NCI-H2227 (cell line): ENCODE results near the gene CACNA1B.

Experiments used
- DNase-seq: peaks from one replicate; lab custom pipeline; 2025; ENCODE audit not compliant: unreplicated experiment; lab: John Stamatoyannopoulos, UW

The CACNA1B gene

DNA sequence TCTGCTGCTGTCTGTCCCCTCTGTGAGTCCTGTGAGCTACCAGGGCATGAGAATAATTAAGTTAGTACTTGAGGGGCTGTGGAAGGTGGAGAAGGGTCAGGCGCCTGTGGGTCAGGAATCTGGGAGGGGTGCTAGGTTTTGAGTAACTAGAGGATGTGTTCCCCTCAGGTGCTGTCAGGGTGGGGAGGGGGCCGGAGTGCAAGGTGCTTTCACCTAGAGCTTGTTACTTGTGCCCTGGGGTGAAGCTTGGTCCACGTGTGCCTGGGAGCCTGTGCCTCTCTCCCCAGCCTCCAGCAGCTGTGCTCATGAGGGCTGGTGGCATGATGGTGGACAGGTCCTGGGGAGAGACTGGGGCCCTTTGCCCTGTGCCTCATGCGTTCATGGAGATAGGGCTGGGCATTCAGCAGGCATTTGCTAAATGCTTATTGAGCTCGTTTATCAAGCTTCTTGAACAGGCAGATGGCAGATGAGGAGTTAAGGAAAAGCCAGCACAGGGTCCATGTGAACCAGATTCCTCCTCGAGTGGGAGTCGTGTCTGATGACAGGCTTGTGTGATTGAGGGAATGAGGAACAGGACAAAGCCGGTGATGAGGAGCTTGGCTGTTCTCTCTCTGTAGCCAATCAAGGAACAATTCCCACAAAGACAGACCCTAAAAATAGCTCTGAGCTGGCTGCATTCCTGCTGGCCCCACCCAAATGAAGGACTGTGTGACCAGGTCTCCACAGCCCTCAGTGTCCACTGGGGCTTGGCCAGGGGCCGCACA, 40.9 kb downstream of the CACNA1B start:
- DNase-seq: no peak

DNA sequence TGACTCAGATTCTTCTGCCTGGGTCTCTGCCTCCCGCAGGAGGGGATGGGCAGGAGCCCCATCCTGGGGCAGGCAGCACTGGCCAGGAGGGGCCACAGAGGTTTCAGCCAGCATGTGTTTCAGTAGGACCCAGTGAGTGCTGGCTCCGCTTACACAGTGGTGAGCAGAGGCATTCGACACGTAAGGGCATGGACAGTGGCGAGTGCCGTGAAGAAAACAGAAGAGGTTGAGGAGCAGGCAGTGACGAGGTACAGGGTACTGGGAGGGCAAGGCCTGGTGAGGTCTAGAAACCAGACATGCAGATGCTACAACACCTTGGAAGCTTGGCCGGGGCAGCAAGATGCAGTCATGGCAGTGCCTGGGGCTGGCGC, 41.5 kb downstream of the CACNA1B start:
- DNase-seq: no peak

GRCh38 chr9:137919649-137920141, 42.1 kb downstream of the CACNA1B start:
- DNase-seq: no peak

GRCh38 chr9:137920753-137921152, 43.2 kb downstream of the CACNA1B start:
- no peak for DNase-seq

GRCh38 chr9:137924169-137924568, 46.6 kb downstream of the CACNA1B start:
- DNase-seq: no peak

- DNase-seq: no peak
These were observed 47.3 kb downstream of the CACNA1B start for GRCh38 chr9:137924761-137925369.

GRCh38 chr9:137943655-137944054, 66.1 kb downstream of the CACNA1B start:
- no peak for DNase-seq

DNA sequence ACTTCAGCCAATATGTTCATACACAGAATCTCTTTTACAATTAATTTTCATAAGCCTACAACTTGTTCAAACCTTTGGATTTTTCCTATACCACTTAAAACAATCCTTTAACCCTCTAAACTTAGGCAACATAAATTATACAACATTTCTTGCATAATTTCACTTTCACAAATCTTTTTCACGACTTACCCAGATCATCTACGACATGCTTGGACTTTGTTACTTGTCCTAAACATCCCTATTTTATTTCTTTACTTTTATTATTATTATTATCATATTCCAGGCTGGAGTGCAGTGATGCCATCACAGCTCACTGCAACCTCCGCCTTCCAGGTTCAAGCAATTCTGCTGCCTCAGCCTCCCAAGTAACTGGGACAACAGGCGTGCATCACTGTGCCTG, 68.0 kb downstream of the CACNA1B start:
- no peak for DNase-seq

DNA sequence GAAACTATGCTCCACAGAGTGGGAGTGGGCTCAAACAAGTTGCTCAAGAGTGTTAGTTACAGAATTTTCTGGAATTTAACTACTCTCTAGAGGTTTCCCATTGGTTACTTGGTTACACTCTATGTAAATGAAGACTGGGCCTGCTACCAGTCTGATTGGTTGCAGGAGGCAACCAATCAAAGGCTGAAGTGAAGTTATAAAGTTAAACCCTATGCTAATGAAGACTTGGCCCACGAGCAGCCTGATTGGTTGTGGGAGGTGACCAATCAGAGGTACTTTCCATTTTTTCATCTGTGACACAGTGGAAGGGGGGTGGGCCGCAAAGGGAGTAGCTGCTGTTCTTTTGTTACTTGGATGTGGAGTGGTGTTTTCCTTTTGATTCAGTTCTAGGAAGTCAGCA, 69.4 kb downstream of the CACNA1B start:
- no peak for DNase-seq

DNA sequence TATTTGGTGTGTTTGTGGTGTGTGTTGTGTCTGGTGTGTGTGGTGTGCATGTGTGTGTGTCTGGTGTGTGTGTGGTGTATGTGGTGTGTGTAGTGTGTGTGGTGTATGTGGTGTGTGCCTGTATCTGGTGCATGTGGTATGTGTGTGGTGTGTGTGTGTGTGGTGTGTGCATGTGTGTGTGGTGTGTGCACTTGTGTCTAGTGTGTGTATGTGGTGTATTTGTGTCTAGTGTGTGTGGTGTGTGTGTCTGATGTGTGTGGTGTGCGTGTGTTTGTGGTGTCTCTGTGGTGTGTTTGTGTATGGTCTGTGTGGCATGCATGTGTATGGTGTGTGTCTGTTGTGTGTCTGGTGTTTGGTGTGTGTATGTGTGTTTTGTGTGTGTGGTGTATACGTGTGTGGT, 71.1 kb downstream of the CACNA1B start:
- no peak for DNase-seq

DNA sequence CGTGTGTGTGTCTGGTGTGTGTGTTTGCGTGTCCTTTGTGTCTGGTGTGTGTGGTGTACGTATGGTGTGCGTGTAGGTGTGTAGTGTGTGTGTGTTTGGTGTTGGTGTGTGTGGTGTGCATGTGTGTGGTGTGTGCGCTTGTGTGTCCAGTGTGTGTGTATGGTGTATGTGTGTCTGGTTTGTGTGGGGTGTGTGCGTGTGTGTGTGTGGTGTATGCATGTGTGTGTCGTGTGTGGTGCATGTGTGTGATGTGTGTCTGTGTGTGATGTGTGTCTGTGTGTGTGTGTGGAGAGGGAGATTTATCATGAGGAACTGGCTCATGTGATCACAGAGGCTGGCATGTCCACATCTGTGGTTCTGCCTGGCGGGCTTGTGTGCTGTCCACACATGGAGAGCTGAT, 71.7 kb downstream of the CACNA1B start:
- DNase-seq: no peak

GRCh38 chr9:137951107-137951506, 73.5 kb downstream of the CACNA1B start:
- no peak for DNase-seq

- no peak for DNase-seq
These were observed 74.3 kb downstream of the CACNA1B start for GRCh38 chr9:137951597-137952490.

DNA sequence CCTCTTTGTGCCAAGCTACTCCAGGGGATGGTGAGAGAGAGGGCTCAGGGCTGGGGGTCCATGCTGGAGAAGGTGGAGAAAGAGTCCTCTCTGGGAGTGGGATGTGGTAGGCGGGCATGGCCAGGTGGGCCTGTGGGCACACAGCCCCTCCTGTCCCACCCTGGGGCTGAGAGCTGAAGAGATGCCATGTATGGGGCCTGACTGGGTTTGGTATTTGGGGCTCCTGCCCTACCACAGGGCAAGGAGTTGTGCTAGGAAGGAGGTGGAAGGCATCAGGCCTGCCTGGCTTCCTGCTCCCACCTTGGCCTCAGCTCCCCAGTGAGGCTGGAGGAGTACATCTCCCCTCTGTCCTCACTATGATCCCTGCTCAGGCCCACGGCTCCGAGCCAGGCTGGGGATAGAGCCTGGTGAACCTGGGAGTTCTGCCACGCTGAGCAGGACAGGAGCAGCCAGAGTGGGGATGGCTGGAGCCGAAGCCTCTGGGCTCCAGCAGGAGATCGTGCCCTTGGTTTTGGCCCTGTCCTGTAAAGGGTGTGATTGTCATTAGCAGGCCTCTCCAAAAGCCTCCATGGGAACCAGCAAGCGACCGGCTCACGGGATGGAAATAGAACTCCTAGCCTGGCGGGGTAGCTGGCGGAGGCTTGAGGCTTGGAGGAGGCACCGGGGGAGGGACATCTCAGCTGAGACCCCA, 75.5 kb downstream of the CACNA1B start:
- DNase-seq: no peak

DNA sequence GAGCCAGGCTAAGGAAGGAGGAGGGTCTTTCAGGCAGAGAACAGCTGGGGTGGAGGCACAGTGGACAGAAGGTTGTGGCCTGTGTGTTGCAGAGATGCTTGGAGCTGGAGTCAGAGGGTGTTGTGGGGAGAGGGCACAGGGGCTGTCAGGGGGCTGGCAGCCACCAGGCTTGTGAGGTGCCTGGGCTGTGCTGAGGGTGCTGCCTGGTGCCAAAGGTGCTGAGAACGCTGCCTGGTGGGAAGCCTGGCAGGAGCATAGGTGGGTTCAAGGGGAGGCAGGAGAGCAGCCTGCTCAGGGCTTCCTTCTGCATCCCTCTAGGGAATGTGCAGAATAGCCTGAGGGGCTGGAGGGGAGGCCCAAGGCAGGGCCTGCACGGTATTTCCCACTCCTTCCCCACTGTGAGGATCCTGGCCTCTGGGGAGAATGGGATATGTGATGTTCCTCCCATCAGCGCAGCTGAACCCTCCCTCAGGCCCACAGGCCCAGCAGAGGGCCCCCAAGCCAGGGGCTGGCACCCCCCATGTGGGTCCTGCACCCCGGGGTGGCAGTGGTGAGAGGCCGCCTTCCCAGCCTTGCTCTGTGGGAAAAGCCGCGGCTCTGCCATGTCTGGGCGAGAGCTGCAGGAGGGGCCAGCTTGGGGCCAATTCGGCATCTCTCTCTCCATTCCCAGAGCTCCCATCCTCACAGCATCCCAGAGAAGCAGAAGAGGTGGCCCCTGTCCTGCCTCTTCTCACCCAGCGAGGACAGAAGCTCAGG, 76.3 kb downstream of the CACNA1B start:
- no peak for DNase-seq

GRCh38 chr9:137955224-137955570, 77.6 kb downstream of the CACNA1B start:
- no peak for DNase-seq

DNA sequence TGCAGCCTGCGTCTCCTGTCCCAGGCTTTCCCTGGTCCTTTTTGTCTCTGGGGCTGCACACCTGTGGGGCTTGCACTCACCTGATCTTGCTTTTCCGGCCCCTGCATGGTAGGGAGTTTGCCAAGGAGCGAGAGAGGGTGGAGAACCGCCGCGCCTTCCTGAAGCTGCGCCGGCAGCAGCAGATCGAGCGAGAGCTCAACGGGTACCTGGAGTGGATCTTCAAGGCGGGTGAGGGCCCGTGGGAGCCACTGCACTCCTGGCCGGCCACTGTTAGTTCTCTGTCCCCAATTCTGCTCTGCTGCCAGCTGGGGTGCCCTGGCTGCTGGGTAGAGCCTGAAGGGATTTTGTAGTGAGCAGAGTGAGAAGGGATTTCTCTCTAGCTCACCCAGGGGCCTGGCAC, 78.0 kb downstream of the CACNA1B start:
- DNase-seq: no peak

DNA sequence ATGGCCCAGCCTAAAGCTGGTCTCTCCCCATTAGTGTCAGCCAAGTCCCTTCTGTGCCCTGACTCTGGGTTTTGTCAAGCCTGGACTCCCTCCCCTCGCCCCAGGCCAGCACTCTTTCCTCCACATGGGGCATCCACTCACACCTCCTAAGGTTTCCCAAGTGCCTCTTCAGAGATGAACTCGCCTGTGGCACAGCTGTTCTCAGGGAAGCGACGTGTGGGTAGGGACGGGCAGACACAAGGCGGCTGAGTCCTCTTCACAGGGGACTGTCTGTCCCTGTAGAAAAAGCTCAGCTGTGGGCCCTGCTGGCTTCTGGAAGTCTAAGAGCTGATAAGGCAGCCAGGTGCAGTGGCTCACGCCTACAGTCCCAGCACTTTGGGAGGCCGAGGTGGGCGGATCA, 78.5 kb downstream of the CACNA1B start:
- no peak for DNase-seq

GRCh38 chr9:137956688-137957385, 79.3 kb downstream of the CACNA1B start:
- DNase-seq: no peak
